ENCODE results near the gene SLC26A8.

DNA sequence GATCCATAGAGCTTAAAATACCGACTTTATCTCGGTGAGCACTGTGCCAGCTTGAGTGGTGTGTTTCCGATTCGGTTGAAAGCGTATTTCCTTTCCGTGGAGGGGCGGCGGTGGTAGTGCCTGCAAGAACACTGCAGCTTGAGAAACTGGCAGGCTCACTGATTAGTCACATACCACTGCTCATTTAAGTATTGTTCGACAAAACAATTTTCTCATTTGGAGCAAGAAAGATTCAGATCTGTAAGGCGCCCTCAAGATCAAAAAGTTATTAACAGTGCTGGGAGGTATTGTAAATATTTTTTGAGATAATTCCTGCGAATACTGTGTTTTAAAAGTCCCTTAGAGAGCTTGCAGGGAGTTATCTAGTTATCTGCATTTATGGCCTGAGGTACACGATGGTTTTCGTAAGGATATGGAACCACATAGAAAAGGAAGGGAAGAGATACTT, 4.5 kb upstream of the SLC26A8 start:
- TF ChIP-seq, protein P1, sequence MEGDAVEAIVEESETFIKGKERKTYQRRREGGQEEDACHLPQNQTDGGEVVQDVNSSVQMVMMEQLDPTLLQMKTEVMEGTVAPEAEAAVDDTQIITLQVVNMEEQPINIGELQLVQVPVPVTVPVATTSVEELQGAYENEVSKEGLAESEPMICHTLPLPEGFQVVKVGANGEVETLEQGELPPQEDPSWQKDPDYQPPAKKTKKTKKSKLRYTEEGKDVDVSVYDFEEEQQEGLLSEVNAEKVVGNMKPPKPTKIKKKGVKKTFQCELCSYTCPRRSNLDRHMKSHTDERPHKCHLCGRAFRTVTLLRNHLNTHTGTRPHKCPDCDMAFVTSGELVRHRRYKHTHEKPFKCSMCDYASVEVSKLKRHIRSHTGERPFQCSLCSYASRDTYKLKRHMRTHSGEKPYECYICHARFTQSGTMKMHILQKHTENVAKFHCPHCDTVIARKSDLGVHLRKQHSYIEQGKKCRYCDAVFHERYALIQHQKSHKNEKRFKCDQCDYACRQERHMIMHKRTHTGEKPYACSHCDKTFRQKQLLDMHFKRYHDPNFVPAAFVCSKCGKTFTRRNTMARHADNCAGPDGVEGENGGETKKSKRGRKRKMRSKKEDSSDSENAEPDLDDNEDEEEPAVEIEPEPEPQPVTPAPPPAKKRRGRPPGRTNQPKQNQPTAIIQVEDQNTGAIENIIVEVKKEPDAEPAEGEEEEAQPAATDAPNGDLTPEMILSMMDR (IDR thresholded peaks at IDR 0.05): no peak
- TF ChIP-seq POLR2A (IDR thresholded peaks at IDR 0.05) (no peak), POLR2AphosphoS5 (IDR thresholded peaks at IDR 0.05) (peak in 1 of 3 donors; percentile 31)

Data from breast epithelium (tissue), 3 donors.